ENCODE measurements around the gene ALK. TPM values are rescaled to one million over a fixed set of nuclear protein-coding genes. Genes with fewer than 3 reads are reported as not detected.

Gene ALK
- total RNA-seq, 4 donors from 2014 or later = 0.83 to 1.6 (median 1.2) TPM

DNA sequence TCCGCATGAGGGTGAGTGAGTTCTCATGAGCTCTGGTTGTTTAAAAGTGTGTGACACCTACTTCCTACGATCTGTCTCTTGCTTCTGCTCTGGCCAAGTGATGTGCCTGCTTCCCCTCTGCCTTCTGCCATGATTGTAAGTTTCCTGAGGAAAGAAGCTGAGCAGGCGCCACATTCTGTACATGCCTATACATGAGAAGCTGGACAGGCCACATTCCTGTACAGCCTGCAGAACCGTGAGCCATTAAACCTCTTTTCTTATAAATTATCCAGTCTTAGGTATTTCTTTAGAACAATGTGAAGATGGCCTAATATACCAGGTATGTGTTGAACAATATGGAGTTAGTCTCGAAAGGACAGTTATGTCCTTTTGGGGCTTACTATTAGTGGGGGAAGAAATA, 281.0 kb downstream of the ALK start:
- Histone ChIP-seq H3K4me1 (no peaks in the 10 kb centered on the region), H3K9me3 (no peaks in the 10 kb centered on the region), H3K27me3 (no peaks in the 10 kb centered on the region), H3K36me3 (no peaks in the 10 kb centered on the region), H3K27ac (replicated peaks in 1 of 4) (no peak overlapping the region), H3K4me3 (no peak overlapping the region)
- DNase-seq (ENCODE audit: extremely low spot score) = peak; percentile 84
- TF ChIP-seq, protein P1, sequence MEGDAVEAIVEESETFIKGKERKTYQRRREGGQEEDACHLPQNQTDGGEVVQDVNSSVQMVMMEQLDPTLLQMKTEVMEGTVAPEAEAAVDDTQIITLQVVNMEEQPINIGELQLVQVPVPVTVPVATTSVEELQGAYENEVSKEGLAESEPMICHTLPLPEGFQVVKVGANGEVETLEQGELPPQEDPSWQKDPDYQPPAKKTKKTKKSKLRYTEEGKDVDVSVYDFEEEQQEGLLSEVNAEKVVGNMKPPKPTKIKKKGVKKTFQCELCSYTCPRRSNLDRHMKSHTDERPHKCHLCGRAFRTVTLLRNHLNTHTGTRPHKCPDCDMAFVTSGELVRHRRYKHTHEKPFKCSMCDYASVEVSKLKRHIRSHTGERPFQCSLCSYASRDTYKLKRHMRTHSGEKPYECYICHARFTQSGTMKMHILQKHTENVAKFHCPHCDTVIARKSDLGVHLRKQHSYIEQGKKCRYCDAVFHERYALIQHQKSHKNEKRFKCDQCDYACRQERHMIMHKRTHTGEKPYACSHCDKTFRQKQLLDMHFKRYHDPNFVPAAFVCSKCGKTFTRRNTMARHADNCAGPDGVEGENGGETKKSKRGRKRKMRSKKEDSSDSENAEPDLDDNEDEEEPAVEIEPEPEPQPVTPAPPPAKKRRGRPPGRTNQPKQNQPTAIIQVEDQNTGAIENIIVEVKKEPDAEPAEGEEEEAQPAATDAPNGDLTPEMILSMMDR (IDR thresholded peaks at IDR 0.05) = no peak
- no peak for TF ChIP-seq EP300 (IDR thresholded peaks at IDR 0.05)
- TF ChIP-seq POLR2AphosphoS5 (IDR thresholded peaks at IDR 0.05) = no peak
- no peak for TF ChIP-seq POLR2A (IDR thresholded peaks at IDR 0.05; ENCODE audit: low read depth)
- WGBS = 73% methylated on average over 5 of the region's 5 CpGs
- intact Hi-C loops (cut with DNase I) = no loop called here

DNA sequence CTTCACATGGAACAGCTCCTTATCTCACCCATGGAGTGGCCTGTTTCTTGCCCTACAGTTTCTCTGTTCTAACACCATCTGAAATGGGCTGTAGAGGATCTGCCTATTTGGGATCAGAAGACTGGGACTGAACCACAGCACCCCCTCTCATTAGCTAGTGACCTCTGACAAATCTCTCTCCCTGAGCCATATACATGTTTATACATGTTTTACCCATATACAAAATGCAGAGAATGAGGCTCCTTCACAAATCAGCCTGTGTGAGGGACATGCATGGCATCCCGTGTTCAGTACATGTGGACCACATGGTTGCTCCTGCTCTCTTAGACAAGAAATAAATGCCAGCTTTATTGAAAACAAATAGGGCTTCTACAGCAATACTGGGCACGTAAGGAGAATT, 282.7 kb downstream of the ALK start:
- 89% methylated on average over 2 of the region's 2 CpGs for WGBS
- Histone ChIP-seq H3K4me3 (no peak overlapping the region), H3K4me1 (no peaks in the 10 kb centered on the region), H3K36me3 (no peaks in the 10 kb centered on the region), H3K9me3 (no peaks in the 10 kb centered on the region), H3K27me3 (no peaks in the 10 kb centered on the region), H3K27ac (replicated peaks in 1 of 4) (no peak overlapping the region)
- intact Hi-C loops (cut with DNase I) = no loop called here
- peak; percentile 64 for DNase-seq (ENCODE audit: extremely low spot score)
- TF ChIP-seq POLR2A (IDR thresholded peaks at IDR 0.05; ENCODE audit: low read depth) (no peak), POLR2AphosphoS5 (IDR thresholded peaks at IDR 0.05) (no peak), EP300 (IDR thresholded peaks at IDR 0.05) (no peak)
- TF ChIP-seq, protein P1 (IDR thresholded peaks at IDR 0.05) = no peak

DNA sequence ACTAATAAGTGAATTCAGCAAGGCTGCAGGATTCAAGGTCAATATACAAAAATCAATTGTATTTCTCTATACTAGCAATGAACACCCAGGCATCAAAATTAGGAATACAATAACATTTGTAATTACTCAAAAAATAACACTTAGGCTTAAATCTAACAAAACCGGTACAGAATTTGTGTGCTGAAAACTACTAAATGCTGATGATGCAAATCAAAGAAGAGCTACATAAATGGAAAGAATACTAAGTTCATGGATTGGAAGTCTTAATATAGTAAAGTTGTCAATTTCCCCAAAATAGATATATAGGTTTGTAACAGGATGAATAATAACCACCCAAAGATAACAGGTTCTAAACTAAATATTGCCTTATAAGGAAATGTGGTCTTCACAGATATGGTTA, 286.5 kb downstream of the ALK start:
- intact Hi-C loops (cut with DNase I) = no loop called here
- no peak overlapping the region for H3K4me3 ChIP-seq
- no peak overlapping the region for H3K27ac ChIP-seq (replicated peaks in 1 of 4)
- no peaks in the 10 kb centered on the region for H3K27me3 ChIP-seq
- 97% methylated on average over 1 of the region's 1 CpG for WGBS
- H3K9me3 ChIP-seq = no peaks in the 10 kb centered on the region
- no peaks in the 10 kb centered on the region for H3K4me1 ChIP-seq
- DNase-seq (ENCODE audit: extremely low spot score) = no peak
- TF ChIP-seq, protein P1 (IDR thresholded peaks at IDR 0.05) = no peak
- TF ChIP-seq EP300 (IDR thresholded peaks at IDR 0.05) = no peak
- TF ChIP-seq POLR2A (IDR thresholded peaks at IDR 0.05; ENCODE audit: low read depth) = no peak
- TF ChIP-seq POLR2AphosphoS5 (IDR thresholded peaks at IDR 0.05) = no peak
- no peaks in the 10 kb centered on the region for H3K36me3 ChIP-seq

DNA sequence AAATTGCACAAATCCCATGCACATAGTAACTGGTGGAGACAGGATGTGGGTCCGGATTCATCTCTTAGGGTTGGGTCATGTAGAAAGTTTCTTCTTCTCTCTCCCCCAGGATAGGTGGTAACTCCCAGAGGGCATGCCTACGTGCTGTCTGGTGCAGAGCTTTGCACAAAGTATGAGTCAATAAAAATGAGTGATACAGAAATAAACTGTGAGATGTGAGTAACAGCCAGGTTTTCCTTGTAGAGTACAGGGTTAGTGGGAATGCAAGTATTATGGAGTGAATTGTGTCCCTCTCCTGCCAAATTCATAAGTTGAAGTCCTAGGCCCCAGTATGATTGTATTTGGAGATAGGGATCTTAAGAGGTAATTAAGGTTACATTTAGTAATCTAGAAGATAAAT, 289.4 kb downstream of the ALK start:
- no peak overlapping the region for H3K4me3 ChIP-seq
- no peak overlapping the region for H3K27ac ChIP-seq (replicated peaks in 1 of 4)
- TF ChIP-seq POLR2AphosphoS5 (IDR thresholded peaks at IDR 0.05) (no peak), POLR2A (IDR thresholded peaks at IDR 0.05; ENCODE audit: low read depth) (no peak), EP300 (IDR thresholded peaks at IDR 0.05) (no peak)
- TF ChIP-seq, protein P1 (IDR thresholded peaks at IDR 0.05) = no peak
- no peak for DNase-seq (ENCODE audit: extremely low spot score)
- 80% methylated on average over 2 of the region's 2 CpGs for WGBS
- H3K36me3 ChIP-seq = no peaks in the 10 kb centered on the region
- H3K4me1 ChIP-seq = peaks cover 0 to 7% (median 2%) of the 10 kb centered on the region in 4 donors
- no peaks in the 10 kb centered on the region for H3K9me3 ChIP-seq
- intact Hi-C loops (cut with DNase I) = no loop called here
- no peaks in the 10 kb centered on the region for H3K27me3 ChIP-seq

DNA sequence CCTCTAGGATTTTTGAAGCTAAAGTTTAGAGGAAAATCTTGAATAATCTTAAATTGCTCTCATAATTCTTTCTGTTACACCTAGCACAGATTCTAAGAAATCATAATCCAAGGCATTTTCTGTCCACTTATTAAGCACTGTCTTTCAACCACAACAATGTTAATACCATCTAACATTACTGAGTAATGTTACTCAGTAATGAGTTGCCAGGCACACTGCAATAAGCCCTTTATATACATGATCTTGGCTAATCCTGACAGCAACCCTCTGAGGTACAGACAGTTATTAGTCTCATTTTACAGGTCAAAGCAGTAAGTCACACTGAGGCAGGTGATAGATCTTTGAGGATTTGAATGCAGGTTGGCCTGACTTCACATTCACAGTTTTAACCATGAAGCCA, 291.9 kb downstream of the ALK start:
- TF ChIP-seq POLR2A (IDR thresholded peaks at IDR 0.05; ENCODE audit: low read depth) (no peak), EP300 (IDR thresholded peaks at IDR 0.05) (no peak), POLR2AphosphoS5 (IDR thresholded peaks at IDR 0.05) (no peak)
- TF ChIP-seq, protein P1 (IDR thresholded peaks at IDR 0.05) = no peak
- H3K36me3 ChIP-seq = no peaks in the 10 kb centered on the region
- intact Hi-C loops (cut with DNase I) = no loop called here

More for the DNA sequence above, 291.9 kb downstream of the ALK start:
- no peaks in the 10 kb centered on the region for H3K9me3 ChIP-seq
- no peak overlapping the region for H3K27ac ChIP-seq (replicated peaks in 1 of 4)
- no peak overlapping the region for H3K4me3 ChIP-seq
- no peaks in the 10 kb centered on the region for H3K27me3 ChIP-seq
- peaks cover 0 to 7% (median 2%) of the 10 kb centered on the region in 4 donors for H3K4me1 ChIP-seq
- DNase-seq (ENCODE audit: extremely low spot score) = no peak

Data from esophagus muscularis mucosa (tissue), 4 donors.